Sigmoid colon (tissue), 7 donors: Measurements from ENCODE around the gene PSME1. TPM values are rescaled to one million over a fixed set of nuclear protein-coding genes. Genes with fewer than 3 reads are reported as not detected.

Source experiments
- DNase-seq: peaks from one replicate; pipeline ENCODE4 v3.0.0-alpha.2; 2019
- H3K27ac ChIP-seq, 4 donors: fragments of 200-600 bp; sonication (generic); one replicate each; pipeline ENCODE4 v1.5.1; 2016 to 2019; ENCODE audit warnings: mild to moderate bottlenecking in 1 of 4
- H3K27me3 ChIP-seq, 3 donors: fragments of 200-600 bp; sonication (generic); one replicate each; pipeline ENCODE4 v1.5.1; 2019; ENCODE audit warnings: mild to moderate bottlenecking in 1 of 3
- H3K36me3 ChIP-seq, 4 donors: fragments of 200-600 bp; sonication (generic); one replicate each; pipeline ENCODE4 v1.5.1; 2016 to 2019
- H3K4me1 ChIP-seq, 4 donors: fragments of 200-600 bp; sonication (generic); one replicate each; pipeline ENCODE4 v1.5.1; 2017 to 2019
- H3K4me3 ChIP-seq, 4 donors: fragments of 200-600 bp; sonication (generic); one replicate each; pipeline ENCODE4 v1.5.1; 2017 to 2019; ENCODE audit warnings: mild to moderate bottlenecking in 2 of 4, moderate library complexity in 1 of 4
- H3K9me3 ChIP-seq, 4 donors: fragments of 200-600 bp in 3 of 4; sonication (generic) in 3 of 4; one replicate each; pipeline versions ENCODE4 v1.5.1 to v1.6.1; 2013 to 2019
- CTCF ChIP-seq, 4 experiments: fragments of 450-650 bp in 3 of 4; fragments of 200-600 bp in 1 of 4; IDR thresholded peaks; one replicate each; pipeline ENCODE4 v1.5.1; 2016 to 2019; ENCODE audit warnings: antibody characterized with exemption in 4 of 4, mild to moderate bottlenecking in 3 of 4, moderate library complexity in 2 of 4
- EP300 ChIP-seq, 4 donors: sonication (generic); formaldehyde crosslinking; IDR thresholded peaks; one replicate each; pipeline ENCODE4 v1.6.1; 2017; ENCODE audit warnings: antibody characterized with exemption in 4 of 4
- POLR2A ChIP-seq, 2 donors: fragments of 450-650 bp; IDR thresholded peaks; one replicate each; pipeline ENCODE4 v1.6.1; 2016; ENCODE audit warnings: antibody characterized with exemption in 2 of 2, mild to moderate bottlenecking in 2 of 2, moderate library complexity in 2 of 2
- POLR2AphosphoS5 ChIP-seq, 4 donors: sonication (generic); formaldehyde crosslinking; IDR thresholded peaks; one replicate each; pipeline ENCODE4 v1.6.1; 2017; ENCODE audit warnings: antibody characterized with exemption in 4 of 4
- WGBS, 2 donors: extraction: QIAGEN DNeasy Blood & Tissue Kit; methylation state at CpG; one replicate each; pipeline ENCODE4 v1.1.7; 2013; 5-methylcytosine and 5-hydroxymethylcytosine counted together
- intact Hi-C: fragments of 100-400 bp; cut with DNase I; formaldehyde crosslinking; loops from one replicate; pipeline ENCODE4 v1.15.1; 2023
- polyA plus RNA-seq, 3 donors: library from polyadenylated mRNA; stranded (reverse); fragments of 200-250 nt; gene quantifications; one replicate each; pipeline ENCODE4 v1.2.3, GENCODE V29; 2013
- total RNA-seq, 4 donors: library from RNA; depleted of rRNA; stranded (reverse); fragments of >200 nt; gene quantifications; one replicate each; pipeline ENCODE4 v1.1.0, GENCODE V29; 2016
- donor health status: healthy with polysubstance abuse.
- donor health status: Bipolar disorder and iron deficiency.
- donor health status: healthy.

The PSME1 gene
- total and polyA plus RNA-seq, 7 donors: 129 to 438 (median 186) TPM

DNA sequence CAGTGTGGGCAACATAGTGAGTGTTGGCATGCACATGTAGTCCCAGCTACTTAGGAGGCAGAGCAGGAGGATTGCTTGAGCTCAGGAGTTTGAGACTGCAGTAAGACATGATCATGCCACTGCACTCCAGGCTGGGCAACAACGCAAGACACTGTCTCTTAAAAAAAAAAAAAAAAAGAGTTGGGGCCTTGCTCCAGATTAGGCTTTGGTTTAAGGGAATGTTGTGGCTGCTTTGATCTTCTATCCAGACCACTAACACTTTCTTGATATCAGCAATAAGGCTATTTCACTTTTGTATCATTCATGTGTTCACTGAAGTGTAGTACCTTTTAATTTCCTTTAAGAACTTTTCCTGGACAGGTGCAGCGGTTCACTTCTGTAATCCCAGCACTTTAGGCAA lies 8.3 kb upstream of the PSME1 start:
- TF ChIP-seq POLR2AphosphoS5 (IDR thresholded peaks at IDR 0.05) (no peak), EP300 (IDR thresholded peaks at IDR 0.05) (no peak), POLR2A (IDR thresholded peaks at IDR 0.05) (no peak), CTCF (IDR thresholded peaks at IDR 0.05) (no peak)
- WGBS, 2 donors: 79 to 90% methylated on average over 2 of the region's 2 CpGs
- DNase-seq: no peak
- no peaks in the 10 kb centered on the region for H3K9me3 ChIP-seq
- no peaks in the 10 kb centered on the region for H3K27me3 ChIP-seq
- intact Hi-C loops: no loop called here
- no peak overlapping the region for H3K4me3 ChIP-seq
- no peak overlapping the region for H3K27ac ChIP-seq
- peaks cover 6 to 19% (median 11%) of the 10 kb centered on the region in 4 donors for H3K36me3 ChIP-seq
- H3K4me1 ChIP-seq: no peaks in the 10 kb centered on the region

DNA sequence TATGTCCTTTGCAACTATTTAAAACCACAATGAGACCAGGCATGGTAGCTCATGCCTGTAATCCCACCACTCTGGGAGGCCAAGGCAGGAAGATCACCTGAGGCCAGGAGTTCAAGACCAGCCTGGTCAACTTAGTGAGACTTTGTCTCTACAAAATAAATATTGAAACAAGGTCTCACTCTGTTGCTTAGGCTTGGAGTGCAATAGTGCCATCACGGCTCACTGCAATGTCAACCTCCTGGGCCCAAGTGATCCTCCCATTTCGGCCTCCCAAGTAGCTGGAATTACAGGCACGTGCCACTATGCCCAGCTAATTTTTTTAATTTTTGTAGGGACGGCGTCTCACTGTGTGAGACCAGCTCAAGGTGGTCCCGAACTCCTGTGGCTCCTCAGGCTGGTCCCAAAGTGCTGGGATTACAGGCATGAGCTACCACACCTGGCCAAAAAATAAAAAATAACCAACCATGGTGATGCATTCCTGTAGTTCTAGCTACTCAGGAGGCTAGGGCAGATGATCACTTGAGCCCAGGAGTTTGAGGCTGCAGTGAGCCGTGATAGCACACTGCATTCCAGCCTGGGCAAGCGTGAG lies 6.5 kb upstream of the PSME1 start:
- no peak for DNase-seq
- Histone ChIP-seq H3K27ac (no peak overlapping the region), H3K27me3 (no peaks in the 10 kb centered on the region), H3K9me3 (no peaks in the 10 kb centered on the region), H3K4me1 (no peaks in the 10 kb centered on the region), H3K4me3 (no peak overlapping the region), H3K36me3 (peaks cover 0 to 2% (median 0%) of the 10 kb centered on the region in 4 donors)
- intact Hi-C loops: no loop called here
- WGBS, 2 donors: 90 to 95% methylated on average over 8 of the region's 8 CpGs
- TF ChIP-seq POLR2A (IDR thresholded peaks at IDR 0.05) (no peak), CTCF (IDR thresholded peaks at IDR 0.05) (no peak), POLR2AphosphoS5 (IDR thresholded peaks at IDR 0.05) (no peak), EP300 (IDR thresholded peaks at IDR 0.05) (no peak)

GRCh38 chr14:24130380-24130716 lies 5.6 kb upstream of the PSME1 start, which contains the start of gene FITM1:
TSS of gene FITM1 (plus strand) at chr14:24130659. CDS start at chr14:24131564, 905 bp downstream.
- WGBS, 2 donors: 93 to 94% methylated on average over 5 of the region's 5 CpGs

GRCh38 chr14:24130717-24131548 lies 5.1 kb upstream of the PSME1 start:
- no peaks in the 10 kb centered on the region for H3K27me3 ChIP-seq
- 71 to 73% methylated on average over 7 of the region's 7 CpGs for whole genome bisulfite sequencing, 2 donors
- TF ChIP-seq POLR2AphosphoS5 (IDR thresholded peaks at IDR 0.05) (no peak), EP300 (IDR thresholded peaks at IDR 0.05) (no peak), CTCF (IDR thresholded peaks at IDR 0.05) (no peak), POLR2A (IDR thresholded peaks at IDR 0.05) (no peak)
- H3K36me3 ChIP-seq: no peaks in the 10 kb centered on the region
- H3K27ac ChIP-seq: peak overlapping the region in 2 of 4 donors; percentile 25 to 27
- H3K4me1 ChIP-seq: peaks cover 0 to 7% (median 4%) of the 10 kb centered on the region in 4 donors
- no peak overlapping the region for H3K4me3 ChIP-seq
- no peaks in the 10 kb centered on the region for H3K9me3 ChIP-seq
- no peak for DNase-seq
- intact Hi-C loops: no loop called here

More at GRCh38 chr14:24130380-24130716, 5.6 kb upstream of the PSME1 start, which contains the start of gene FITM1:
- Histone ChIP-seq H3K9me3 (no peaks in the 10 kb centered on the region), H3K4me1 (peaks cover 0 to 2% (median 1%) of the 10 kb centered on the region in 4 donors), H3K4me3 (no peak within 1 kb of the TSS), H3K27ac (peak within 1 kb of the TSS in 2 of 4 donors; percentile 25 to 27), H3K27me3 (no peaks in the 10 kb centered on the region), H3K36me3 (no peaks in the 10 kb centered on the region)
- TF ChIP-seq POLR2AphosphoS5 (IDR thresholded peaks at IDR 0.05) (no peak), POLR2A (IDR thresholded peaks at IDR 0.05) (no peak), EP300 (IDR thresholded peaks at IDR 0.05) (no peak), CTCF (IDR thresholded peaks at IDR 0.05) (no peak)
- intact Hi-C loops: no loop called here
- DNase-seq: no peak
